Mesenchymal stem cell (in vitro differentiated cells and primary cell): ENCODE measurements around the gene FHOD3.

Source experiments
- DNase-seq: peaks from one replicate; pipeline ENCODE4 v3.0.0-alpha.2; 2013
- H2AFZ ChIP-seq: one replicate; pipeline ENCODE4 v1.6.1; 2013; ENCODE audit warnings: low read depth, mild to moderate bottlenecking, control low read depth, inconsistent platforms, low read length, moderate library complexity
- H2AK5ac ChIP-seq: 2 replicates; pipeline ENCODE4 v1.6.1; 2013; ENCODE audit warnings: low read length, moderate library complexity, mild to moderate bottlenecking, inconsistent platforms; ENCODE audit not compliant: severe bottlenecking
- H2BK120ac ChIP-seq: one replicate; pipeline ENCODE4 v1.6.1; 2013; ENCODE audit warnings: low read depth, mild to moderate bottlenecking, inconsistent platforms, low read length, moderate library complexity
- H2BK12ac ChIP-seq, 2 experiments: one replicate each; pipeline ENCODE4 v1.6.1; 2013; ENCODE audit warnings: inconsistent platforms in 2 of 2, low read length in 2 of 2, mild to moderate bottlenecking in 2 of 2, moderate library complexity in 2 of 2, control low read depth in 1 of 2
- H2BK15ac ChIP-seq: one replicate; pipeline ENCODE4 v1.6.1; 2013; ENCODE audit warnings: mild to moderate bottlenecking, low read depth, inconsistent platforms; ENCODE audit not compliant: poor library complexity, severe bottlenecking
- H2BK5ac ChIP-seq: 2 replicates; pipeline ENCODE4 v1.6.1; 2013; ENCODE audit warnings: low read depth, mild to moderate bottlenecking, low read length, control low read depth, inconsistent platforms; ENCODE audit not compliant: poor library complexity, severe bottlenecking
- H3K14ac ChIP-seq, 2 experiments: one replicate each; pipeline ENCODE4 v1.6.1; 2013; ENCODE audit warnings: inconsistent platforms in 2 of 2, low read length in 2 of 2, control low read depth in 1 of 2, mild to moderate bottlenecking in 1 of 2, moderate library complexity in 1 of 2
- H3K18ac ChIP-seq, 2 experiments: one replicate each; pipeline ENCODE4 v1.6.1; 2013; ENCODE audit warnings: inconsistent platforms in 2 of 2, low read length in 2 of 2, control low read depth in 1 of 2, low read depth in 1 of 2, mild to moderate bottlenecking in 1 of 2
- H3K23ac ChIP-seq, 2 experiments: one replicate each; pipeline ENCODE4 v1.6.1; 2013; ENCODE audit warnings: inconsistent platforms in 2 of 2, low read length in 2 of 2, mild to moderate bottlenecking in 2 of 2, moderate library complexity in 2 of 2, control low read depth in 1 of 2
- H3K27ac ChIP-seq: 2 replicates; pipeline ENCODE4 v1.5.1; 2013; ENCODE audit warnings: mild to moderate bottlenecking, moderate library complexity, low read length, control low read depth, inconsistent platforms; ENCODE audit not compliant: poor library complexity, severe bottlenecking
- H3K27me3 ChIP-seq, 2 experiments: 2 replicates each; pipeline versions ENCODE4 v1.6.1 to v1.7.0; 2013; ENCODE audit warnings: low read length in 2 of 2, mild to moderate bottlenecking in 2 of 2, moderate library complexity in 2 of 2, control low read depth in 1 of 2, inconsistent platforms in 1 of 2; ENCODE audit not compliant: control insufficient read depth in 1 of 2, insufficient read depth in 1 of 2
- H3K36me3 ChIP-seq, 2 experiments: 2 replicates each; pipeline versions ENCODE4 v1.6.1 to v1.7.0; 2013; ENCODE audit warnings: low read length in 2 of 2, control low read depth in 1 of 2, inconsistent platforms in 1 of 2, low read depth in 1 of 2, mild to moderate bottlenecking in 1 of 2; ENCODE audit not compliant: insufficient read depth in 2 of 2, control insufficient read depth in 1 of 2
- H3K4ac ChIP-seq, 2 experiments: one replicate each; pipeline ENCODE4 v1.6.1; 2013; ENCODE audit warnings: inconsistent platforms in 2 of 2, low read length in 2 of 2, mild to moderate bottlenecking in 2 of 2, moderate library complexity in 2 of 2, control low read depth in 1 of 2, low read depth in 1 of 2
- H3K4me1 ChIP-seq: 2 replicates; pipeline ENCODE4 v1.6.1; 2013; ENCODE audit warnings: low read depth, low read length, control low read depth; ENCODE audit not compliant: control insufficient read depth, insufficient read depth
- H3K4me2 ChIP-seq: 2 replicates; pipeline ENCODE4 v1.6.1; 2013; ENCODE audit warnings: low read length, mild to moderate bottlenecking, inconsistent platforms; ENCODE audit not compliant: poor library complexity, severe bottlenecking
- H3K4me3 ChIP-seq, 2 experiments: 2 replicates each; pipeline versions ENCODE4 v1.5.1 to v1.7.0; 2013; ENCODE audit warnings: low read length in 2 of 2, mild to moderate bottlenecking in 2 of 2, control low read depth in 1 of 2, low read depth in 1 of 2; ENCODE audit not compliant: insufficient read depth in 1 of 2
- H3K79me1 ChIP-seq: replicated peaks from 2 replicates; pipeline ENCODE4 v1.6.1; 2013; ENCODE audit warnings: mild to moderate bottlenecking, control low read depth, low read length, inconsistent platforms; ENCODE audit not compliant: poor library complexity, severe bottlenecking
- H3K9ac ChIP-seq: 2 replicates; pipeline ENCODE4 v1.7.0; 2013; ENCODE audit warnings: mild to moderate bottlenecking, low read length, moderate library complexity
- H3K9me3 ChIP-seq: 2 replicates; pipeline ENCODE4 v1.7.0; 2013; ENCODE audit warnings: mild to moderate bottlenecking, low read length; ENCODE audit not compliant: control insufficient read depth
- H4K8ac ChIP-seq: one replicate; pipeline ENCODE4 v1.6.1; 2013; ENCODE audit warnings: inconsistent platforms, mild to moderate bottlenecking, low read length, moderate library complexity
- H4K91ac ChIP-seq: one replicate; pipeline ENCODE4 v1.6.1; 2013; ENCODE audit warnings: mild to moderate bottlenecking, low read length, inconsistent platforms
- WGBS: methylation state at CpG from one replicate; pipeline ENCODE4 v1.1.7; 2013; ENCODE audit warnings: mixed read lengths; 5-methylcytosine and 5-hydroxymethylcytosine counted together

Gene FHOD3

DNA sequence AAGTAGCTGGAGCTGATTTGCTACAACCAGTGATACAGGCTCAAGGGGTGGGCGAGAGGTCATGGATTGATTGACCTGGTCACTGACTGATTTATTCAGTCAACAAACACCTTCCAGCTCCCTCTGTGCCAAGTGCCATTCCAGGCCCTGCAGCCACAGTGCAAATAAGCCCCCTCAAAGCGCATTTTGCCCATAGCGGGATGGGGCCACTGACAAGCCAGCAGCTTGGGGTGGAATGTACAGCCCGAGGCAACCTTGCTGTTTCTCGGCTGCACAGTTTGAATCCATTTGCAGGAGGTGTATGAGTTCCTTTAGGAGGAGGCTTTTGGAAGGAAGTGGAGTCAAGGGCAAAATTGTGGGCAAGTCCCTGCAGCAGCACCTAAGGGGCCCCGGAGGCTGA, 296.1 kb downstream of the FHOD3 start:
- H3K27ac ChIP-seq, result no peak overlapping the region
- no peak overlapping the region for H3K4ac ChIP-seq
- no peak overlapping the region for H2BK5ac ChIP-seq
- no peak overlapping the region for H4K8ac ChIP-seq
- H3K4me2 ChIP-seq, result no peak overlapping the region
- H3K9me3 ChIP-seq, result no peaks in the 10 kb centered on the region
- H3K4me3 ChIP-seq, result no peak overlapping the region
- no peak overlapping the region for H4K91ac ChIP-seq
- no peak for DNase-seq
- H2AK5ac ChIP-seq, result no peak overlapping the region
- H2BK120ac ChIP-seq, result no peak overlapping the region
- H3K36me3 ChIP-seq, result peaks cover 0 to 6% of the 10 kb centered on the region in 2 experiments
- H3K18ac ChIP-seq, result no peak overlapping the region
- H3K4me1 ChIP-seq, result peaks cover 14% of the 10 kb centered on the region
- H3K23ac ChIP-seq, result no peak overlapping the region
- H3K79me1 ChIP-seq, result peaks cover 24% of the 10 kb centered on the region
- no peak overlapping the region for H2BK15ac ChIP-seq
- WGBS, result 93% methylated on average over 6 of the region's 6 CpGs
- no peak overlapping the region for H2BK12ac ChIP-seq
- H2AFZ ChIP-seq, result no peak overlapping the region
- H3K9ac ChIP-seq, result no peak overlapping the region
- no peaks in the 10 kb centered on the region for H3K27me3 ChIP-seq
- H3K14ac ChIP-seq, result no peak overlapping the region

DNA sequence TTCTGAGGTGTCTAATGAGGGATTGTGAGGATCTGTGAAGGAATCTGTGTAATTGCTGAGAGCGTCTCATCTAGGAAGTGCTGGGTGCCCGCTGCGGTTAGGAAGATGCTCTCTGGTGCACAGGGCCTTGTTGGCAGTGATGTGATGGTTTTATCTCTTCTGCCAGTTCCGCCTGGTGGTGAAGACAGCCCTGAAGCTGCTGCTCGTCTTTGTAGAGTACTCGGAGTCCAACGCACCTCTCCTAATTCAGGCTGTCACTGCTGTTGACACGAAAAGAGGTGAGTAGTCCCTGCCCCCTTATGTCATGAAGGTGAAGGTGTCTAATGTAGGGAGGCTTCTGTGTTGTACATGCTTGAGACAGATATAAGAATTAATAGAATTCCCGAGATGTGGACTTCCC, 297.1 kb downstream of the FHOD3 start:
- H2AK5ac ChIP-seq, result no peak overlapping the region
- no peak overlapping the region for H3K18ac ChIP-seq
- H2BK12ac ChIP-seq, result no peak overlapping the region
- no peaks in the 10 kb centered on the region for H3K27me3 ChIP-seq
- H3K79me1 ChIP-seq, result peaks cover 23% of the 10 kb centered on the region
- no peak overlapping the region for H2BK15ac ChIP-seq
- H2AFZ ChIP-seq, result no peak overlapping the region
- no peak overlapping the region for H3K14ac ChIP-seq
- H2BK120ac ChIP-seq, result no peak overlapping the region
- peaks cover 14% of the 10 kb centered on the region for H3K4me1 ChIP-seq
- no peak for DNase-seq
- H3K27ac ChIP-seq, result no peak overlapping the region
- no peak overlapping the region for H3K23ac ChIP-seq
- H3K4me3 ChIP-seq, result no peak overlapping the region
- H3K9me3 ChIP-seq, result no peaks in the 10 kb centered on the region
- no peak overlapping the region for H3K4me2 ChIP-seq
- H4K8ac ChIP-seq, result no peak overlapping the region
- whole genome bisulfite sequencing, result 90% methylated on average over 9 of the region's 9 CpGs
- no peak overlapping the region for H4K91ac ChIP-seq
- H3K4ac ChIP-seq, result no peak overlapping the region
- no peak overlapping the region for H3K9ac ChIP-seq
- peaks cover 0 to 6% of the 10 kb centered on the region in 2 experiments for H3K36me3 ChIP-seq
- H2BK5ac ChIP-seq, result no peak overlapping the region

DNA sequence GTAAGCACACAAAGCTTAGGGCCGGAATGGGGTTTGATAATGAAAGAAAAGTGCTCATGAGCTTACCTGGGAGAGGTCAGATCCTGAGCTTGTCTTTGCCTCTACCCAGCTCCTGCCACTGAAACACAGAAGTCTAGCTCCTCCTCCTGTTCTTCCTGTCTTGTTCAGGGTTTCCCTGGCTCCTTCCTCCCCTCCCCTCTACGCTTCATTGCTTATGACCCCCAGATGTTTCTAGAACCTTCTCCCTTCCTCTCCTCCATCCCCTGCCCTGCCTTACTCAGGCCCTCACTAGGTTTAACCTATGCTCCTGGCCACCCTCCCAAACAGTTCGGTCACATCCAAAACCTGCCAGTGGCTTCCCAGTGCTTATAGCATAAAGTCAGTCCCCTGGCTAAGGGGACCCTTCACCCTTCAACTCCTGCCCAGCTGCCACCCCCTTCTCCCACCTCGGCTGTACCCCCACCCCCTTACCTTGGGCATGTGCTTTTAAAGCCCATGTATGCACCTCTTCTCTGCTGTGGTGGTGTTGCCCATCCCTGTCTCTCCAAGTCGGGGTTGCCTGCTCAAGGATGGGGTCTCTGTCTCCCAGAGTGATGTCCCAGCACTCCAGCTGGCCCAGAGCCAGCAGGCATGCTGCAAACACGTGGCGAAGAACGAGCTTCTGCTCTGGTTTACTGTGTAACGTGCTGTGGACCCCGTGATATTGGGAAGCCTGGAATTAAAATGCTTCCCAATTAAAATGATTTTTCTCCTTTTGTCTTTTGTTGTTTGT, 297.7 kb downstream of the FHOD3 start:
- no peak overlapping the region for H2AFZ ChIP-seq
- no peak overlapping the region for H2BK15ac ChIP-seq
- peaks cover 9% of the 10 kb centered on the region for H3K4me1 ChIP-seq
- H3K4me2 ChIP-seq, result no peak overlapping the region
- no peak overlapping the region for H2BK12ac ChIP-seq
- WGBS, result 78% methylated on average over 8 of the region's 10 CpGs
- H3K23ac ChIP-seq, result no peak overlapping the region
- no peak overlapping the region for H4K8ac ChIP-seq
- H3K18ac ChIP-seq, result no peak overlapping the region
- H3K27me3 ChIP-seq, result no peaks in the 10 kb centered on the region
- no peak overlapping the region for H4K91ac ChIP-seq
- H3K79me1 ChIP-seq, result peaks cover 23% of the 10 kb centered on the region
- no peak overlapping the region for H3K4me3 ChIP-seq
- no peak overlapping the region for H3K27ac ChIP-seq
- H3K9ac ChIP-seq, result no peak overlapping the region
- H2BK5ac ChIP-seq, result no peak overlapping the region
- H2AK5ac ChIP-seq, result no peak overlapping the region
- H3K14ac ChIP-seq, result no peak overlapping the region
- no peak for DNase-seq
- peaks cover 0 to 10% of the 10 kb centered on the region in 2 experiments for H3K36me3 ChIP-seq
- no peak overlapping the region for H3K4ac ChIP-seq
- H3K9me3 ChIP-seq, result no peaks in the 10 kb centered on the region
- no peak overlapping the region for H2BK120ac ChIP-seq

DNA sequence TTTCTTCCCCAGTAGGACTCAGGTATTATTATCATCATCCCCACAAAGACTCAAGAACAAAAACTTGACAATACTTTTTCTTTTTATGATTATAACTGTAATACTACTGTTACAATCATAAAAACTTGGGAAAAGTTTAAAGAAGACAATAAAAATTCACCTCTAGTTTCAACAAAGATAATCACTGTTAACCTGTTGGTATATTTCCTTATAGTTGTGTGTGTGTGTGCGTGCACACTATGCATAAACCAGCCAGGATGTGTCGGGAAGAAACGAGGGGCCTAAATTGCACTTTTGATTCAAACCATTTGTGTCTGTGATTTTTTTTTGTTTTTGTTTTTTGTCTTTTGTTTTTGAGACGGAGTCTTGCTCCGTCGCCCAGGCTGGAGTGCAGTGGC, 298.3 kb downstream of the FHOD3 start:
- Histone ChIP-seq H3K4ac (no peak overlapping the region), H2BK120ac (no peak overlapping the region), H3K23ac (no peak overlapping the region), H2BK12ac (no peak overlapping the region), H2AFZ (no peak overlapping the region), H3K4me2 (no peak overlapping the region), H2BK15ac (no peak overlapping the region), H4K91ac (no peak overlapping the region), H3K14ac (no peak overlapping the region), H3K79me1 (peaks cover 23% of the 10 kb centered on the region), H3K4me1 (peaks cover 7% of the 10 kb centered on the region), H3K9ac (no peak overlapping the region), H2AK5ac (no peak overlapping the region), H2BK5ac (no peak overlapping the region), H4K8ac (no peak overlapping the region), H3K27ac (no peak overlapping the region), H3K4me3 (no peak overlapping the region), H3K27me3 (no peaks in the 10 kb centered on the region), H3K18ac (no peak overlapping the region), H3K36me3 (peaks cover 0 to 10% of the 10 kb centered on the region in 2 experiments), H3K9me3 (no peaks in the 10 kb centered on the region)
- no peak for DNase-seq
- WGBS, result 93% methylated on average over 6 of the region's 6 CpGs
